HG03342 (cell line): ENCODE results near the gene ZNF22.

ENCODE experiments used
- ATAC-seq: cut with Tn5 transposase; IDR thresholded peaks from one replicate; pipeline ENCODE4 v1.9.1; 2021; ENCODE audit warnings: mild to moderate bottlenecking, moderate library complexity; ENCODE audit not compliant: unreplicated experiment

Gene ZNF22

GRCh38 chr10:45000752-45001380, at the start of gene ZNF22:
ZNF22 (plus strand) TSS chr10:45000923; CDS start chr10:45003369, 2,446 bp downstream.
- peak; percentile 58 for ATAC-seq

DNA sequence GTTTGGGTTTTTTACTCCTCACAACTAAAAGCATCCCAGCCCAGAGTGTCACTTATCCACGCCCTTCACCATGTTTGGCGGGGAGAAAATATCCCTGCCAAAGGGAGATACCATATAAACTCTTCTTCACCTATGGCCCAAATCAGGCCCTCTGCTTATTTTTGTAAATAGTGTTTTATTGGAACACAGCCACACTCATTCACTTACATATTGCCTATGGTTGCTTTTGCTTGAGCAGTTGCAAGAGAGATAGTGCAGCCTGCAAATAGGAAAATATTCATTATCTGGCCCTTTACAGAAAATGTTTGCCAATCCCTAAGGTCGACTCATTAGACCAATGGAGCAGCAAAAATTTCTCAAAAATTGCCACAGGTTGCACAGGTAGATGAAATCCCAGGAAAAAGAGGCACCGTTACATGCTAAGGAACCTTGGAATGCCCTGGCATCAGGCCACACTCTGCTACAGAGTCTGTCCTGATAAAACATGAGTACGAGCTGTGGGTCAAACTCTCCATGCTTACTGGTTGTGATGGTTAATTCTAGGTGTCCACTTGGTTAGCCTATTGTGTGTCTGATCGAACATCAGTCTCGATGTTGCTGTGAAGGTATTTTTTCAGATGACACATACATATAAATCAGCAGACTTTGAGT, 49.0 kb upstream of the ZNF22 start:
- no peak for ATAC-seq

GRCh38 chr10:44952779-44953231, 47.9 kb upstream of the ZNF22 start:
- no peak for ATAC-seq

DNA sequence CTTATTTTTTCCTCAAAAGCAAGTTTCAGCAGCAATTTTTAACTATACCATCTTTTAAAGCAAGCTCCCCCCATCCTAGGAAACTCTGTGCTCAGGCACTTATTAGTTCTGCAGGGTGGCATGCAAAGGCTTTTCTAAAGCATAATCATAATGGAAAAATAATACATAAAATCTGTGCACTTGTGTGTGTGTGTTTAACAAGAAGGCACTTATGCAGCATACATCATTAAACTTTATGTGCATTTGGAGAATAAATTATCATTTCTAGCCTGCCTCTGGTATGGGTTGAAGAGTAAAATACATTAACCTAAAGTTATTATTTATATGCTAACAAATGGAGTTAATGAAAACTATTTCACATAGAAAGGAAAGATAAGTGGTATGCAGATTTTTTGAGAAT, 46.7 kb upstream of the ZNF22 start:
- no peak for ATAC-seq

GRCh38 chr10:44954962-44955361, 45.8 kb upstream of the ZNF22 start:
- ATAC-seq: no peak

DNA sequence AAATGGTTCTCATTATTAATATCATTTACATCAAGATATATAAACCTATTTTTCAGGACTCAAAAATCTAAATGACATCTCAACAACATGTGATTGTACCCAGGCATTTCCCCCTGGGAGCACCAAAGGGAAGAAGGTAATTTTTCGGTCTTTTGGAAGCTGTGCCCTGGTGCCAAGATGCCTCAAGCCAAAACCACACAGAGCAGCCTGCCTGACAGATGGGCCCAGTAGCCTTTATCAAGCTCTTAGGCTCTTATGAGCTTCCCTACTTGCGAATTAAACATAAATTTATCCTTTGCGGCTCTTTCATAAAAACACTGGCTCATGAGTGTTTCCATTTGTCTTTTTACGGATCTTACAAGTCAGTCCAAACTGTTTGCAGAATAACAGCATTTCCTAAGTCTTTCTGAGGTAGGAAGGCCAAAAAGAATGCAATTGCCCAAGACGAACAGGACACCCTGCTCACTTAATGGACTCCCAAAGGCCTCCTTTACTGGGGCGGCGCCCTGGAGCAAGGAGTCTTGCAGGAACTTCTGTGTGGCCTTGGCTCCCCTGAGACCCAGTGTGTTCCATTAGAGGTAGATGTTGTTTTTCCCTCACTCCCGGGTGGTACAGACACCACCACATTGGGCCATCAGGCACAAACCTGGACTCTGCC, 45.2 kb upstream of the ZNF22 start:
- no peak for ATAC-seq

DNA sequence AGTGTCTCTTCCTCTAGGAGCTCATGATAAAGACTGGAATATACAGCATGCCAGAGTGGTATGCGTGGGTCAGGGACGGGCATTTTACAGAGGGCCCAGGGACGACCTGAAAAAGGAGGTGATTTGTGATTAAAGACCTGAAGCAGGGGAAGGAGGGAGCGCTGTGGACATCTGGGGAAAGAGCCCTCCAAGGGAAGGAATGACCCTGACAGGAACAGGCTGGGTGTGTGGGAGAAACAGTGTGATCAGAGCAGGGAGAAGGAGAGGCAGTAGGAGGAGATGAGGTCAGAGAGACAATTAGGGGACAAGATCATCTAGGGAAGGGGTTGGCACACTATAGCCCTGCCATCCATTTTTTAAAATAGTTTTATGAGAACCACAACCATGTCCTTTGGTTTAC, 44.5 kb upstream of the ZNF22 start:
- ATAC-seq: no peak

DNA sequence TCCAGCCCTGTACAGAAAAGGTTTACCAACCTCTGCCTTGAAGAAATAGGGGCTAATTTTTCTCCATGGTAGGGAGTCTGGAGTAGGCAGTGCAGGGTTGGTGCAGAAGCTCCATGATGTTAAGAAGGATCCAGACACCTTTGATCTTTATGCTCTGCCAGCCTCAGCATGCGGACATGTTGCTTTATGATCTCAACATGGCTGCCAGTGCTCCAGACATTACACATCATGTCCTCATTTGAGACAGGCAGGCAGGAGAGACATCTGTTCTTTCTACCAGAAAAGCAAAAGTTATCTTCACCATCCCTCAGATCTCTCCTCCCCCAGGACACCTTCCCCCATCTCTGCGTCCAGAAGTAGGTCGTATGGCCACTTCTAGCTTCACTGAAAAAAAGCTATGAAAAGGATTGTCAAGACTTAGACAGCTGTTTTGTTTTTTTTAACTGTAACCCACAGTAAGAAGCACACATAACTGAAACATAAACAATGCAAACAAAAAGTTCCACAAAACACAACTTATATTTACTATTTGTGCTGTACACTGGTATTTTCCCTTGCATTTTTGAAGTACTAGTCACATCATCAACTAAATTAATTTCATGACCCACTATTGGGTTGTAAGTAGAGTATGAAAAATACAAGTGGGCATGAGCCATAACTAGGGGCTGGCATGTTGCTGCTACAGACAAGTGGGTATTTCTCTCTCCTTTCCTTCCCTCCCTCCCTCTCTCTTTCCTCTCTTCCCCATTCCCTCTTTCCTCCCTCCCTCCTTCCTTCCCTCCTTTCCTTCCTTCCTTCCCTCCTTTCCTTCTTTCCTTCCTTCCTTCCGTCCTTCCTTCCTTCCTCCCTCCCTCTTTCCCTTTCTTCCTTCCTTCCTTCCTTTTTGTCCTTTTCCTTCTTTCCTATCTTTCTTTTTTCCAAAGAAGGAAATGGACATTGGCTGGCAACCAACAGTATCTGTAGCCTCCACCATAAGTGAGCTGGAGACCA, 43.7 kb upstream of the ZNF22 start:
- ATAC-seq: no peak

DNA sequence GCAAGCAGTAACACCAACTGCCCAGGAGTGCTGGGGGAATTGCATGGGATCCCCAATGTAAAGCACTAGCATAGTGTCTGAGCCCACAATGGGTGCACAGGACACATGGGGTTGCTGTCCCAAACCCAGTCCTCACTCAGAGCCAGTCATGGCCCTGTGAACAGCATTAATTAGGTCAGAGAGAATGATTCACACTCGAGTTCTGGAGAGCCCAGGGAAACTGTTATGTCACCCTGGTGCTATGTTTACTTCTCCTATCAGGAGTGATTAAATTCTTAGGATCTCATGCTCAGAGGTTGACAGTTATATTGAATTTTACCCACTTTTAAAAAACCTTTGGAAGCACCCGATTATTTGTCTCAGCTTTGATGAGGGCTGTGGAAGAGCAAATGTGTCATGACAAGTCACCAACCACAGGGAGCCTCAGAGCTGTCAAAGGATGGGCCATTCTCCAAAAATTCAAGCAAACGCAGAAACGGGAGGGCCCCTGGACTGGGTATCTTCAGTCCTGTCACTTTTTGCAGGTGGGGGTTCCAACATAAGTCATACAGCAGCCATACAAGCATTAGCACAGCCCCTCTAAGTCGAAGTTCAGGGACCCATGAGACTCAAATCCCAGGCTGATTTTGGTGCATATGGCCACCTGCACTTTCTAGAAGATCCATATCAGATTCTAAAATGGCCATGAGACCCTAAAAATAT, 42.4 kb upstream of the ZNF22 start:
- no peak for ATAC-seq

GRCh38 chr10:44958898-44959246, 41.9 kb upstream of the ZNF22 start:
- ATAC-seq: no peak

- peak; percentile 93 for ATAC-seq
Observed at GRCh38 chr10:44959247-44960087, 41.3 kb upstream of the ZNF22 start, which contains the start of gene RASSF4. RASSF4 (plus strand) TSS chr10:44959802; CDS start chr10:44970203, 10,401 bp downstream.

- no peak for ATAC-seq
Observed at GRCh38 chr10:44960088-44960460, 40.6 kb upstream of the ZNF22 start.

- no peak for ATAC-seq
Observed at GRCh38 chr10:44960482-44961229, 40.1 kb upstream of the ZNF22 start.

DNA sequence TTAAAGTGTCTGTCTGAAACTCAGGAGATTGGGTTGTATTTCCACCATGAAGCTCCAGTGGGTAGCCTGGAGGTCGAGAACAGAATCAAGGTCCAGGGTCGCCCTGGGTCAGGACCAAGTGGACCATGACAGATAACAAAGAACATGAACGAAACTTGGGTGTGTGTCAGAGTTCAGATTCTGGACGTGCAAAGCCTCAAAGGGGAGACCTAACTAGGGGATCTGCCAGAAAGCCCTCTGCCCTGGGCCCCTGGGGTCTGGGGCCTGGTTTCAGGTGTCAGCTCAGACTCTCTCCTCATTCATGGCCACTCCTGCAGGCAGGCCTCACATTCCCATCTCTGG, 39.5 kb upstream of the ZNF22 start:
- no peak for ATAC-seq

GRCh38 chr10:44961931-44962750, 38.6 kb upstream of the ZNF22 start:
- no peak for ATAC-seq

- ATAC-seq: no peak
Observed at GRCh38 chr10:44962870-44963738, 37.6 kb upstream of the ZNF22 start.
